Astrocyte (in vitro differentiated cells and primary cell): Measurements from ENCODE around the gene MIB1. TPM values are rescaled to one million over a fixed set of nuclear protein-coding genes. Genes with fewer than 3 reads are reported as not detected.
A peak's percentile ranks its signal among the peaks of the same experiment; 100 is the strongest.

Experiments used
- DNase-seq: peaks from one replicate; pipeline ENCODE4 v3.0.0-alpha.2; 2010; ENCODE audit warnings: low read depth
- FAIRE-seq: peaks from 2 replicates; lab custom pipeline; 2011; peaks lifted over from hg19 to GRCh38; lab: Jason Lieb, UNC
- H2AFZ ChIP-seq: 2 replicates; pipeline ENCODE4 v1.6.0; 2012; ENCODE audit warnings: low read depth, low read length, inconsistent platforms
- H3K27ac ChIP-seq: 2 replicates; pipeline ENCODE4 v1.5.1; 2011; ENCODE audit warnings: low read depth, low read length, inconsistent platforms
- H3K27me3 ChIP-seq: 2 replicates; pipeline ENCODE4 v1.6.0; 2011; ENCODE audit warnings: low read length, inconsistent platforms; ENCODE audit not compliant: insufficient read depth
- H3K36me3 ChIP-seq: 2 replicates; pipeline ENCODE4 v1.5.1; 2011; ENCODE audit warnings: low read length, inconsistent platforms; ENCODE audit not compliant: insufficient read depth
- H3K4me1 ChIP-seq: 2 replicates; pipeline ENCODE4 v1.5.1; 2011; ENCODE audit warnings: low read length, inconsistent platforms; ENCODE audit not compliant: insufficient read depth
- H3K4me2 ChIP-seq: 2 replicates; pipeline ENCODE4 v1.6.0; 2012; ENCODE audit warnings: low read length, inconsistent platforms
- H3K4me3 ChIP-seq: 2 replicates; pipeline ENCODE4 v1.5.1; 2011; ENCODE audit warnings: low read depth, mild to moderate bottlenecking, low read length, inconsistent platforms; ENCODE audit not compliant: insufficient read depth
- H3K79me2 ChIP-seq: 2 replicates; pipeline ENCODE4 v1.6.0; 2012; ENCODE audit warnings: mild to moderate bottlenecking, low read length, inconsistent platforms; ENCODE audit not compliant: insufficient read depth
- H3K9ac ChIP-seq: 2 replicates; pipeline ENCODE4 v1.6.0; 2012; ENCODE audit warnings: mild to moderate bottlenecking, low read length, inconsistent platforms
- H3K9me3 ChIP-seq: 2 replicates; pipeline ENCODE4 v1.5.1; 2012; ENCODE audit warnings: low read depth, mild to moderate bottlenecking, low read length, inconsistent platforms; ENCODE audit not compliant: insufficient read depth
- H4K20me1 ChIP-seq: 2 replicates; pipeline ENCODE4 v1.6.0; 2012; ENCODE audit warnings: low read length, inconsistent platforms; ENCODE audit not compliant: insufficient read depth
- H3K27ac Mint-ChIP-seq: one replicate; pipeline ENCODE4 v1.8.0; 2021; ENCODE audit warnings: mild to moderate bottlenecking, mixed read lengths; ENCODE audit not compliant: unreplicated experiment
- H3K27me3 Mint-ChIP-seq: one replicate; pipeline ENCODE4 v1.8.0; 2021; ENCODE audit warnings: low read depth, mixed read lengths; ENCODE audit not compliant: unreplicated experiment
- H3K36me3 Mint-ChIP-seq: one replicate; pipeline ENCODE4 v1.8.0; 2021; ENCODE audit warnings: low read depth, mixed read lengths; ENCODE audit not compliant: unreplicated experiment
- H3K4me1 Mint-ChIP-seq: one replicate; pipeline ENCODE4 v1.8.0; 2021; ENCODE audit warnings: low read depth, mixed read lengths; ENCODE audit not compliant: unreplicated experiment
- H3K4me3 Mint-ChIP-seq: one replicate; pipeline ENCODE4 v1.8.0; 2021; ENCODE audit warnings: mild to moderate bottlenecking, moderate library complexity, mixed read lengths; ENCODE audit not compliant: unreplicated experiment
- H3K9me3 Mint-ChIP-seq: one replicate; pipeline ENCODE4 v1.8.0; 2021; ENCODE audit warnings: mild to moderate bottlenecking, mixed read lengths; ENCODE audit not compliant: unreplicated experiment
- CTCF ChIP-seq: IDR thresholded peaks from 2 replicates; pipeline ENCODE4 v1.5.1; 2011; ENCODE audit warnings: low read depth, mild to moderate bottlenecking, inconsistent platforms, low read length, moderate library complexity; ENCODE audit not compliant: insufficient read depth
- EZH2 ChIP-seq: IDR thresholded peaks from 2 replicates; pipeline ENCODE4 v1.6.1; 2012; ENCODE audit warnings: mild to moderate bottlenecking, low read length, inconsistent platforms; ENCODE audit not compliant: insufficient read depth
- total RNA-seq: library from RNA; stranded (reverse); gene quantifications from 2 replicates; pipeline ENCODE4 v1.2.1, GENCODE V29; 2021

The MIB1 gene
- total RNA-seq, 1 donor from 2014 or later: 56.1 TPM

- Histone ChIP-seq H3K27ac (no peak overlapping the region), H3K36me3 (no peaks in the 10 kb centered on the region), H3K4me1 (no peaks in the 10 kb centered on the region), H3K79me2 (no peaks in the 10 kb centered on the region), H3K4me2 (no peak overlapping the region), H3K9me3 (no peaks in the 10 kb centered on the region), H3K27me3 (peaks cover 16% of the 10 kb centered on the region), H4K20me1 (no peaks in the 10 kb centered on the region), H3K4me3 (no peak overlapping the region), H2AFZ (no peak overlapping the region), H3K9ac (no peak overlapping the region)
- TF ChIP-seq EZH2: no peak
- no peak for TF ChIP-seq CTCF
- no peak overlapping the region for H3K27ac Mint-ChIP-seq
- no peak overlapping the region for H3K4me3 Mint-ChIP-seq
- FAIRE-seq (no peak), DNase-seq (no peak)
- peaks cover 17% of the 10 kb centered on the region for H3K27me3 Mint-ChIP-seq
- no peaks in the 10 kb centered on the region for H3K4me1 Mint-ChIP-seq
- peaks cover 2% of the 10 kb centered on the region for H3K9me3 Mint-ChIP-seq
- H3K36me3 Mint-ChIP-seq: no peaks in the 10 kb centered on the region
These were observed 172.0 kb downstream of the MIB1 start for GRCh38 chr18:21912339-21913239.

DNA sequence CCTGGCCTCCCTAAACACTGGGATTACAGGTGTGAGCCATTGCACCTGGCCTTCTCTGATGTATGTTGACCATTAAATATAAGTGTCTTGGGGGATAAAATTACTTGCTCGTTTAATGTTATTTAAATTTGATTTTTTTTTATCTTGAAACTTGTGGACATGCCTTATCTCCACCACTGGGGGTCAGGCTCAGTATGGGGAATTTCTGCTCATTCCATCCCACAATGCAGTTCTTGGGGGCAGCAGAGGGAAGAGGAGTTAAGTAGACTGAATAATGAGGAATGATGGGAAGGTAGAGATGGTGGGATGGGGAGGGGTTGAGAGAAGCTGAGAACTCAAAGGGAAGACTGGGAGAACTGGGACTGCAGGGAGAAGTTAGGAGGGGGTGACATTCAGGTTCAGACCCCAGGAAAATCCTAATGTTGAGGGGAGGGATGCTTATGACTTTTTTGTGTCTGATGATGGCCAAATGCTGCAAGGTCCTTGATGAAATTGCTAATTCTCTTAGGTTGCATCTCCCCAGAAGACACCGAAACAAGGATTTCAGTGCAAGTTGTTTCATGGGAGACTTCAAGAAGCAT is 174.2 kb downstream of the MIB1 start:
- H3K36me3 ChIP-seq: no peaks in the 10 kb centered on the region
- no peak overlapping the region for H3K27ac ChIP-seq
- no peaks in the 10 kb centered on the region for H4K20me1 ChIP-seq
- no peak overlapping the region for H3K9ac ChIP-seq
- no peak overlapping the region for H3K27ac Mint-ChIP-seq
- FAIRE-seq: no peak
- H3K4me1 Mint-ChIP-seq: no peaks in the 10 kb centered on the region
- H3K27me3 Mint-ChIP-seq: peaks cover 15% of the 10 kb centered on the region
- no peak overlapping the region for H3K4me3 ChIP-seq
- no peak overlapping the region for H3K4me3 Mint-ChIP-seq
- no peaks in the 10 kb centered on the region for H3K4me1 ChIP-seq
- H3K27me3 ChIP-seq: peaks cover 14% of the 10 kb centered on the region
- H3K36me3 Mint-ChIP-seq: no peaks in the 10 kb centered on the region
- no peaks in the 10 kb centered on the region for H3K9me3 ChIP-seq
- H3K9me3 Mint-ChIP-seq: peaks cover 2% of the 10 kb centered on the region
- H3K4me2 ChIP-seq: no peak overlapping the region
- no peak overlapping the region for H2AFZ ChIP-seq
- peak; percentile 33 for DNase-seq
- no peaks in the 10 kb centered on the region for H3K79me2 ChIP-seq
- TF ChIP-seq EZH2: no peak
- TF ChIP-seq CTCF: peak; percentile 77
